ENCODE results near the gene TACSTD2.

DNA sequence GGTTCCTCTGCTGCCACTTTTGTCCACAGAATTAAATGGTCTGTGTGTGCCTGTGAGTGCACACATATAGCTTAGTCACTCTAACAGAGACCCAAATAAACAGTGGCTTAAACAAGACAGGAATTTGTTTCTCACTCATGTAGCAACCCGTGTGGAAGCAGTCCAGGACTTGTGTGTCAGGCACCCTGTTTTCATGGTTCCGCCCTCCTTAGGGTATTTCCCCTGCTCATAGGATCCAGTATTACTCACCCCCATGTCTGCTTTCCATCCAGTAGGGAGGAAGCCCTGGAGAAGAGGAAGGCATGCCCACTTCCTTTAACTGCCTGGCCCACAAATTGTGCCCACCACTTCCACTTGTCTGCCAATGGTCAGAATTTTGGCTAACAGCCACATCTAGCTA lies 41.3 kb upstream of the TACSTD2 start:
- TF ChIP-seq, protein P1, sequence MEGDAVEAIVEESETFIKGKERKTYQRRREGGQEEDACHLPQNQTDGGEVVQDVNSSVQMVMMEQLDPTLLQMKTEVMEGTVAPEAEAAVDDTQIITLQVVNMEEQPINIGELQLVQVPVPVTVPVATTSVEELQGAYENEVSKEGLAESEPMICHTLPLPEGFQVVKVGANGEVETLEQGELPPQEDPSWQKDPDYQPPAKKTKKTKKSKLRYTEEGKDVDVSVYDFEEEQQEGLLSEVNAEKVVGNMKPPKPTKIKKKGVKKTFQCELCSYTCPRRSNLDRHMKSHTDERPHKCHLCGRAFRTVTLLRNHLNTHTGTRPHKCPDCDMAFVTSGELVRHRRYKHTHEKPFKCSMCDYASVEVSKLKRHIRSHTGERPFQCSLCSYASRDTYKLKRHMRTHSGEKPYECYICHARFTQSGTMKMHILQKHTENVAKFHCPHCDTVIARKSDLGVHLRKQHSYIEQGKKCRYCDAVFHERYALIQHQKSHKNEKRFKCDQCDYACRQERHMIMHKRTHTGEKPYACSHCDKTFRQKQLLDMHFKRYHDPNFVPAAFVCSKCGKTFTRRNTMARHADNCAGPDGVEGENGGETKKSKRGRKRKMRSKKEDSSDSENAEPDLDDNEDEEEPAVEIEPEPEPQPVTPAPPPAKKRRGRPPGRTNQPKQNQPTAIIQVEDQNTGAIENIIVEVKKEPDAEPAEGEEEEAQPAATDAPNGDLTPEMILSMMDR (CRISPR knock-in tag; IDR thresholded peaks at IDR 0.05) = no peak
- TF ChIP-seq CREM (IDR thresholded peaks at IDR 0.05) = no peak
- no peak for TF ChIP-seq CREM (CRISPR knock-in tag; IDR thresholded peaks at IDR 0.05)
- TF ChIP-seq CREB1 (IDR thresholded peaks at IDR 0.05) = no peak
- TF ChIP-seq CREB1 (CRISPR knock-in tag; IDR thresholded peaks at IDR 0.05) = no peak

All from HepG2 (cell line).